Stomach (tissue), 4 donors: ENCODE data around the gene ALG9.

Source experiments
- CTCF ChIP-seq, 7 experiments: fragments of 450-650 bp in 4 of 7; fragments of 200-600 bp in 3 of 7; sonication (generic) in 3 of 7; IDR thresholded peaks; one replicate each; pipeline ENCODE4 v1.5.1; 2016 to 2019; ENCODE audit warnings: antibody characterized with exemption in 7 of 7, control low read depth in 2 of 7, mild to moderate bottlenecking in 1 of 7
- EP300 ChIP-seq: sonication (generic); formaldehyde crosslinking; IDR thresholded peaks from one replicate; pipeline ENCODE4 v1.6.1; 2017; ENCODE audit warnings: antibody characterized with exemption
- POLR2A ChIP-seq, 4 donors: fragments of 450-650 bp; IDR thresholded peaks; one replicate each; pipeline ENCODE4 v1.6.1; 2016; ENCODE audit warnings: antibody characterized with exemption in 4 of 4, control low read depth in 2 of 4, mild to moderate bottlenecking in 1 of 4, moderate library complexity in 1 of 4
- POLR2AphosphoS5 ChIP-seq, 3 donors: sonication (generic); formaldehyde crosslinking; IDR thresholded peaks; one replicate each; pipeline ENCODE4 v1.6.1; 2016; ENCODE audit warnings: antibody characterized with exemption in 3 of 3

GRCh38 chr11:111851636-111852035 lies 19.7 kb downstream of the ALG9 start:
- no peak for TF ChIP-seq CTCF (IDR thresholded peaks at IDR 0.05)
- TF ChIP-seq POLR2A (IDR thresholded peaks at IDR 0.05) = no peak
- no peak for TF ChIP-seq POLR2AphosphoS5 (IDR thresholded peaks at IDR 0.05)
- TF ChIP-seq EP300 = no peak
